ENCODE results near the gene ENTPD8. TPM values are rescaled to one million over a fixed set of nuclear protein-coding genes. Genes with fewer than 3 reads are reported as not detected.

Gene ENTPD8
- total and polyA plus RNA-seq, 2 of the 13 experiments (the other 11 are each of a cell fraction or from before 2014, with no cell fraction given), result 0.26 to 0.44 TPM

- TF ChIP-seq TIGD3 (CRISPR knock-in tag; IDR thresholded peaks at IDR 0.05; ENCODE audit: borderline replicate concordance) (no peak), GABPB1 (CRISPR knock-in tag; IDR thresholded peaks at IDR 0.05) (peak; percentile 92), NR2F1 (CRISPR knock-in tag; IDR thresholded peaks at IDR 0.05) (no peak), FOXK1 (CRISPR knock-in tag; IDR thresholded peaks at IDR 0.05; ENCODE audit: borderline replicate concordance, low read depth) (peak; percentile 81; the same call in 1 of the 2 replicates), ZNF691 (CRISPR knock-in tag; IDR thresholded peaks at IDR 0.05; ENCODE audit: borderline replicate concordance, low read depth) (peak; percentile 82; the same call in 1 of the 2 replicates), SNAI1 (CRISPR knock-in tag; IDR thresholded peaks at IDR 0.05; ENCODE audit: borderline replicate concordance) (no peak), PRDM4 (CRISPR knock-in tag; IDR thresholded peaks at IDR 0.05; ENCODE audit: borderline replicate concordance) (no peak), IKZF1 (IDR thresholded peaks at IDR 0.05) (no peak), HIVEP1 (CRISPR knock-in tag; IDR thresholded peaks at IDR 0.05) (no peak), ZNF710 (CRISPR knock-in tag; IDR thresholded peaks at IDR 0.05; ENCODE audit: borderline replicate concordance) (peak; percentile 27), MYPOP (CRISPR knock-in tag; IDR thresholded peaks at IDR 0.05) (no peak), SP5 (CRISPR knock-in tag; IDR thresholded peaks at IDR 0.05; ENCODE audit: borderline replicate concordance, low read depth) (peak; percentile 46; the same call in 1 of the 2 replicates), THAP7 (CRISPR knock-in tag; IDR thresholded peaks at IDR 0.05) (0 out of 2 replicates have a peak, but pooled peaks have one; percentile 37), SIX1 (CRISPR knock-in tag; IDR thresholded peaks at IDR 0.05; ENCODE audit: borderline replicate concordance) (no peak), RXRA (CRISPR knock-in tag; IDR thresholded peaks at IDR 0.05) (peak; percentile 45; the same call in 1 of the 2 replicates), MXD3 (CRISPR knock-in tag; IDR thresholded peaks at IDR 0.05) (no peak; the same call in 1 of the 2 replicates), U2AF1 (optimal IDR thresholded peaks at IDR 0.05; ENCODE audit: low read depth, low read length) (no peak), MTA1 (CRISPR knock-in tag; IDR thresholded peaks at IDR 0.05; ENCODE audit: borderline replicate concordance) (no peak; the same call in 1 of the 2 replicates)
Observed at GRCh38 chr9:137422604-137423513, 18.3 kb downstream of the ENTPD8 start, which contains the start of the genes EXD3 and NOXA1 (continued).
